HG02943 (cell line): ENCODE results near the gene CD79B.
"Not testable (repeated sequence)": the region's sequence is repeated elsewhere in the genome, so short reads cannot be mapped to it uniquely, and the experiment has no call there.

Experiments
- ATAC-seq: cut with Tn5 transposase; IDR thresholded peaks from one replicate; pipeline ENCODE4 v1.9.1; 2021; ENCODE audit warnings: mild to moderate bottlenecking, low read depth, moderate library complexity; ENCODE audit not compliant: unreplicated experiment

CD79B gene

DNA sequence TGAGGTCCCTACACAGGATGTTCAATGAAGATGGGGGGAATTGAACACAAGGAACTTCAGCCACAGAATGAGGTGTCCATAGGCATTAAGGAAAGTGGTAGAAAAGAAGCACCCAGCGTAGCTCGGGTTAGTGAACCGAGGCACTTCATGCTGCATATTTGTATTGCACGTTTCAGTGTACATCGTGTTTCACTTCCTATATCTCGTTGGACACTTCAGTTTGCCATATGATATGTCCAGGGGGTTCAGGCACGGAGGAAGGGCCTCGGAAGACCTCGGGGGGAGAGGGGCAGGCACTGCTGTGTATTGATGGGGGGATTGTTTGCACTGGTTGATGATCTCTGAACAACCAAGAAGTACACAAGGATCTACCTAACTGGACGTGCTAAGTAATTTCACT, 16.4 kb downstream of the CD79B start:
- ATAC-seq: not testable (repeated sequence)

GRCh38 chr17:63914471-63914870, 17.7 kb downstream of the CD79B start:
- ATAC-seq: no peak

GRCh38 chr17:63911657-63912100, 20.5 kb downstream of the CD79B start:
- ATAC-seq: no peak

- no peak for ATAC-seq
Measured at GRCh38 chr17:63911041-63911635, 21.0 kb downstream of the CD79B start, which contains the start of gene CSHL1. CSHL1 (minus strand) TSS chr17:63911258; CDS start chr17:63911196, 62 bp downstream.

DNA sequence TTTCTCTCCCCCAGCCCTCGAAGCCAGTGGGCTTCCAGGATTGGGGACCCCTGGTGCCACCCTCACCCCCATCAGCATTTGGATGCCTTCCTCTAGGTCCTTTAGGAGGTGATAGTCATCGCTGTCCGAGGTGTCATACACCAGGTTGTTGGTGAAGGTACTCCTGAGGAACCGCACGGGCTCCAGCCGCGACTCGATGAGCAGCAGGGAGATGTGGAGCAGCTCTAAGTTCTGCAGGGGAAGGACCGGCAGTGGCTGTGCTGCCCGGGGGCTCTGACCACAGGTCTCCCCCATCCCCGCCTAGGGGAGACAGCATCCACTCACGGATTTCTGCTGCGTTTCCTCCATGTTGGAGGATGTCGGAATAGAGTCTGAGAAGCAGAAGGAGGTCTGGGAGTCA, 22.0 kb downstream of the CD79B start:
- no peak for ATAC-seq

DNA sequence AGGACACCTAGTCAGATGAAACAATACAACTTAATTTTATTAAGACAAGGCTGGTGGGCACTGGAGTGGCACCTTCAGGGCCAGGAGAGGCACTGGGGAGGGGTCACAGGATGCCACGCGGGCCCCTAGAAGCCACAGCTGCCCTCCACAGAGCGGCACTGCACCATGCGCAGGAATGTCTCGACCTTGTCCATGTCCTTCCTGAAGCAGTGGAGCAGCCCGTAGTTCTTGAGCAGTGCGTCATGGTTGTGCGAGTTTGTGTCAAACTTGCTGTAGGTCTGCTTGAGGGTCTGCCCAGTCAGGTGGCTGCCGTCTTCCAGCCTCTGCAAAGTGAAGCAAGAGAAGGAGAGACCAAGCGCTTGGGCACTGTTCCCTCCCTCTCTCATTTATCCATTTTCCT, 22.5 kb downstream of the CD79B start:
- not testable (repeated sequence) for ATAC-seq

GRCh38 chr17:63907161-63907778, 24.9 kb downstream of the CD79B start:
- not testable (repeated sequence) for ATAC-seq

DNA sequence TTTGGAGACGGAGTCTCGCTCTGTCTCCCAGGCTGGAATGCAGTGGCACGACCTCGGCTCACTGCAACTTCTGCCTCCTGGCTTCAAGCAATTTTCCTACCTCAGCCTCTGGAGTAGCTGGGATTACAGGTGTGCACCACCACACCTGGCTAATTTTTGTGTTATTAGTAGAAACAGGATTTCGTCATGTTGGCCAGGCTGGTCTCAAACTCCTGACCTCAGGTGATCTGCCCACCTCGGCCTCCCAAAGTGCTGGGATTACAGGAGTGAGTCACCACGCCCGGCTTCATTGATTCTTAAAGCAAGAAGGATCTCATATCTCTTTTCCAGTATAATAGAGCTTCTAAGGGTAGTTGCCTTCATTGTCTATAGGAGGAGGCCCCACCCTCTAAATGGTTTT, 27.3 kb downstream of the CD79B start:
- ATAC-seq: not testable (repeated sequence)

DNA sequence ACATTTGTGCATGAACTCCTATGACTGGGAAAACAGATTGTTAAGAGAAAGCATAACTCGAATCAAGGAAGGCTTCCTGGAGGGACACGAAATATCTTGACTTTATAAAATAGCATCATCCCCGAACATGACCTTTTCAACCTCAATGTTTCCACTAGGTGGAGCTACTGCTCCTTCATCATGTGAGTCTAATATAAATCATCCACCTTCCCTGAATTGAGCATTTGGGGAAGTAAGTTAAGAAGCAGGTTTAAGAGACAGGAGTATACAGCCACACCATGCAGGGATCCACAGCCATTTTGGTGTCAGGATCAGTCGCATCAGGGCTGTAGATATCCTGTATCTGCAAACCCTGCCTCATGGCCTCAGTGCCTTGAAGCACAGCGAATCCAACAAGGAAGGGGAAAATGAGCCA, 28.3 kb downstream of the CD79B start:
- not testable (repeated sequence) for ATAC-seq

- ATAC-seq: not testable (repeated sequence)
Measured at GRCh38 chr17:63901971-63902370, 30.2 kb downstream of the CD79B start.

- not testable (repeated sequence) for ATAC-seq
Measured at GRCh38 chr17:63898899-63899798, 33.0 kb downstream of the CD79B start.

- ATAC-seq: not testable (repeated sequence)
Measured at GRCh38 chr17:63896524-63897354, 35.4 kb downstream of the CD79B start, which contains the start of gene CSH1. CSH1 (minus strand) TSS chr17:63896574; CDS start chr17:63896511, 63 bp downstream.

GRCh38 chr17:63894821-63895220, 37.3 kb downstream of the CD79B start:
- ATAC-seq: not testable (repeated sequence)

- not testable (repeated sequence) for ATAC-seq
Measured at GRCh38 chr17:63894021-63894420, 38.1 kb downstream of the CD79B start.

DNA sequence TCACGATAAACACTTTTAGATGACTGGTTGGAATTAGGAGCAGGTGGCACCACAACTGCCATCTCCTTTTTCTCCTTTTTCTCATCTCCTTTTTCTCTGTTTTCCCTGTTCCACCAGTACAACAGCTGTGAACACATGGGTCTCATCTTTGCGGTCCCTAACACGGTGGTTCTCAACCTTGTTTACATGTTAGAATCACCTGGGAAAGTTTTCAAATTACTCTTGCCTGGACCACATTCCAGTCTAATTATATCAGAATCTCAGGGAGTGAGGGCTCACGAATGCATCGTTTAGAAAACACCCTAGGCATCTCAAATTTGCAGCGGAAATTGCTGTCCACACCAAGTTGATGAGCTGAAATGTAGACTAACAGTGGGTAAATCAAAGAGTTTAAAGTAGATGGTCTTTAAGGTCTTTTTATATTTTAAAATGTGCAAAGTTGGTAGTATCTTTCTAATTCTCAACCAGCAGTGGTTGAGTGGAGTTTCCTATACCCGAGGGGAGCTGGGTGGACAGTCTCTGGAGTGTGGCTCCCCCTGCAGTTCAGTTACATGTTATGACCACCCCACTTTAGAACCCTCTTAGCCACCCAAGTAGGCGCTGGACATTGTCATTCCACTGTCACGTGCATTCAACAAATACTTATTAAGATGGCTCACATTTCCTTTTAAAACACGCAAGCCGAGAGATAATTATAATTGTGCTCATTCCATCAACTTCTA, 39.7 kb downstream of the CD79B start:
- not testable (repeated sequence) for ATAC-seq

GRCh38 chr17:63889026-63889848, 42.9 kb downstream of the CD79B start:
- not testable (repeated sequence) for ATAC-seq

- ATAC-seq: not testable (repeated sequence)
Measured at GRCh38 chr17:63885119-63885518, 47.0 kb downstream of the CD79B start.

- ATAC-seq: not testable (repeated sequence)
Measured at GRCh38 chr17:63882626-63883126, 49.5 kb downstream of the CD79B start.
